Common myeloid progenitor, CD34-positive (primary cell): Measurements from ENCODE around the gene MAMLD1.

Experiments used
- CTCF ChIA-PET: fragments of 350-600 bp; sonication (Branson Sonifier 250); formaldehyde crosslinking; loops from one replicate; lab custom pipeline; 2021; ENCODE audit warnings: antibody characterized with exemption; lab: Charles Lee
- POLR2A ChIA-PET: fragments of 350-600 bp; sonication (Branson Sonifier 250); formaldehyde crosslinking; loops from one replicate; lab custom pipeline; 2021; ENCODE audit warnings: antibody characterized with exemption; lab: Charles Lee
- DNase-seq, 3 donors: peaks; one replicate each; pipeline versions ENCODE4 v3.0.0 to v3.0.0-alpha.2; 2013
- H3K27ac ChIP-seq, 2 experiments: 1 replicate in 1 of 2; 2 replicates in 1 of 2; pipeline ENCODE4 v1.7.0; 2013; ENCODE audit warnings: inconsistent platforms in 2 of 2, low read length in 2 of 2, mild to moderate bottlenecking in 2 of 2, low read depth in 1 of 2, moderate library complexity in 1 of 2; ENCODE audit not compliant: severe bottlenecking in 2 of 2, insufficient read depth in 1 of 2, poor library complexity in 1 of 2
- H3K27me3 ChIP-seq, 5 experiments: replicated peaks in 2 of 5; 1 replicate in 3 of 5; 2 replicates in 2 of 5; pipeline versions ENCODE4 v1.6.1 to v1.7.0; 2013; ENCODE audit warnings: low read length in 4 of 5, mild to moderate bottlenecking in 2 of 5, moderate library complexity in 2 of 5, inconsistent platforms in 1 of 5; ENCODE audit not compliant: insufficient read depth in 5 of 5, control insufficient read depth in 4 of 5
- H3K36me3 ChIP-seq, 4 experiments: 1 replicate in 2 of 4; 2 replicates in 2 of 4; pipeline versions ENCODE4 v1.6.1 to v1.7.0; 2013; ENCODE audit warnings: low read length in 3 of 4, control low read depth in 1 of 4, mild to moderate bottlenecking in 1 of 4; ENCODE audit not compliant: control insufficient read depth in 4 of 4, insufficient read depth in 4 of 4
- H3K4me1 ChIP-seq, 4 experiments: 1 replicate in 3 of 4; 2 replicates in 1 of 4; pipeline versions ENCODE4 v1.6.1 to v1.7.1; 2013; ENCODE audit warnings: low read length in 3 of 4, mild to moderate bottlenecking in 3 of 4, control low read depth in 1 of 4, inconsistent platforms in 1 of 4, moderate library complexity in 1 of 4; ENCODE audit not compliant: control insufficient read depth in 4 of 4, insufficient read depth in 4 of 4; ENCODE audit errors: control extremely low read depth in 1 of 4
- H3K4me3 ChIP-seq, 7 experiments: 1 replicate in 4 of 7; 2 replicates in 3 of 7; pipeline versions ENCODE4 v1.5.1 to v1.7.0; 2013; ENCODE audit warnings: mild to moderate bottlenecking in 7 of 7, low read length in 6 of 7, moderate library complexity in 6 of 7, inconsistent platforms in 2 of 7, low read depth in 2 of 7, control low read depth in 1 of 7; ENCODE audit not compliant: insufficient read depth in 4 of 7, control insufficient read depth in 1 of 7; ENCODE audit errors: extremely low read depth in 1 of 7
- H3K9me3 ChIP-seq, 5 experiments: 1 replicate in 4 of 5; 2 replicates in 1 of 5; pipeline versions ENCODE4 v1.6.1 to v1.7.1; 2013; ENCODE audit warnings: low read length in 4 of 5, mild to moderate bottlenecking in 2 of 5, inconsistent platforms in 1 of 5, low read depth in 1 of 5, moderate library complexity in 1 of 5; ENCODE audit not compliant: control insufficient read depth in 4 of 5, insufficient read depth in 2 of 5; ENCODE audit errors: control extremely low read depth in 1 of 5
- WGBS: methylation state at CpG from one replicate; pipeline ENCODE4 v1.1.5; 2013; ENCODE audit not compliant: insufficient coverage; 5-methylcytosine and 5-hydroxymethylcytosine counted together

MAMLD1 gene

DNA sequence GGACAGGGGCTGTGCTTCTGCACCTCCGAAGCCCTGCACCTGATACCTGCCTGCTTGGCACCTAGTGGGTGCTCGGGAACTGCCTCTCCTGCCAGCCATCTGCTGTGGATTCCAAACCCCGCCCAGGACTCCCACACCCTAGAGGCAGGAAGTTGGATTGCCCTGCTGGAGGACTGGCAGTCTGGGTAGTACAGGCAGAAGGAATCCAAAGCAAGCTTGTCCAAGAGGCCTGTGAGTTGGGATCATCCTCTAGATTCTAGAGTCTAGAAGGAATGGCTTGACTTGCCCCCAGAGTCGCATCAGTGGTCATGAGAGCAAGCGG is 140.7 kb downstream of the MAMLD1 start:
- no peak overlapping the region for H3K4me3 ChIP-seq
- CTCF ChIA-PET: no interaction called here
- WGBS: 86% methylated on average over 5 of the region's 5 CpGs
- H3K36me3 ChIP-seq: no peaks in the 10 kb centered on the region
- H3K4me1 ChIP-seq: peaks cover 0 to 20% (median 11%) of the 10 kb centered on the region in 4 experiments
- DNase-seq: no peak
- H3K9me3 ChIP-seq: no peaks in the 10 kb centered on the region
- POLR2A ChIA-PET: no interaction called here
- H3K27me3 ChIP-seq: peaks cover 0 to 3% (median 0%) of the 10 kb centered on the region in 5 experiments
- no peak overlapping the region for H3K27ac ChIP-seq

DNA sequence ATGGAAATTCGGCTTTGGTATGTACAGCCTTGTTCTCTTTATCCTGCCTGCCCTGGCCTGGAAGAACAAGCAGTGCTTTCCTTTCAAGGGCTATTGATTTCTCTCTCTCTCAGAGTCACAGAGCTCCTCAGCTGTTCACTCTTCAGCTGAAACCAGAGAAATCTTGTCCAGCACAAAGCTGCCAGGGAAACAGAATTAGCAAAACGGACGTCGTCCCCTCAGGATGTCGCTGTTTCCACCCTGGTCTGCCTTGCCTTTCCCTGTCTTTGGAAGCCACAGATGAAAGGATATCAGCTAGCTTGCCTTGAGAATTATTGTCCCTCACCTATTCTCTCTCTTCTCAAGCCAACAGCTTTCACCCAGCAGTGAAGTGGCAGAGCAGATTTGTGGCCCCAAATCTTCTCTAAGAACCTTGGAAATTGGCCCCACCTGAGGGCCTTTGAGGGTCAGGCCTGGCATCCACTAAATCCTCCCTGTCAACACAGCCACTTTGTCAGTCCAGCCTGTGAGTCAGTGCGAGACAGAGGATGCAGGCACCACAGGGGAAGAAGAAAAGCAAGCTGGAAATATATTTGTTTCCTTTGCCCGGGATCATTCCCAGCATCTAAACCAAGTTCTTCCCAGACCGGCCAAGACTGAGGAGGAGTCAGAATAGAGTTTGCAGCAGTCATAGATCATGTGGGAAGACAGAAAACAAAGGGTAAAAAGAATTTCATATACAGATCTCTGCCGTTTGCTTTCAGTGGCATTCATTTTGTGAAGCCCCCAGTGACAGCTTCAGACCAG is 141.5 kb downstream of the MAMLD1 start:
- no peak for DNase-seq
- Histone ChIP-seq H3K27me3 (peaks cover 0 to 3% (median 0%) of the 10 kb centered on the region in 5 experiments), H3K9me3 (no peaks in the 10 kb centered on the region), H3K36me3 (no peaks in the 10 kb centered on the region), H3K4me1 (peaks cover 0 to 20% (median 11%) of the 10 kb centered on the region in 4 experiments), H3K4me3 (no peak overlapping the region), H3K27ac (no peak overlapping the region)
- CTCF ChIA-PET: no interaction called here
- WGBS: 86% methylated on average over 9 of the region's 9 CpGs
- POLR2A ChIA-PET: no interaction called here

DNA sequence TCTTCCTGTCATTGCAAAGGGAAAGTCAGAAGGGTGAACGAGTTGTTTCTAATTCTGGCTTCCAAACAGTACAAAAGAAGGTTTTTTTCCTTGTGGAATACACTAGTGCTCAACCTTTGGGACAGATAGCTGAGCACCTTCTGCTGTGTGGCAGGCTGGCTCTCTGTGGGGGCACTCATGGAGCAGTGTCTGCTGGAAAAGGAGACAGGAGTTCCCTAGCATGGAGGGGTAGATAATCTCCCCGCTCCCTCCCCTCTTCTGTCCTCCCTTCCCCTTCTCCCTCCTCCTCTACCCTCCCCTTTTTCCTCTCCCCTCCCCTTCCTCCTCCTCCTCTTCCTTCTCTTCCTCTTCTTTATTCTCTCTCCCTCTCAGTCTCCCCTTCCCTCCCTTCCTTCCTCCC is 142.9 kb downstream of the MAMLD1 start:
- Histone ChIP-seq H3K4me3 (no peak overlapping the region), H3K4me1 (peaks cover 0 to 20% (median 11%) of the 10 kb centered on the region in 4 experiments), H3K36me3 (no peaks in the 10 kb centered on the region), H3K9me3 (no peaks in the 10 kb centered on the region), H3K27ac (no peak overlapping the region), H3K27me3 (peaks cover 0 to 3% (median 0%) of the 10 kb centered on the region in 5 experiments)
- POLR2A ChIA-PET: no interaction called here
- no peak for DNase-seq
- CTCF ChIA-PET: no interaction called here
- 72% methylated on average over 2 of the region's 2 CpGs for WGBS

DNA sequence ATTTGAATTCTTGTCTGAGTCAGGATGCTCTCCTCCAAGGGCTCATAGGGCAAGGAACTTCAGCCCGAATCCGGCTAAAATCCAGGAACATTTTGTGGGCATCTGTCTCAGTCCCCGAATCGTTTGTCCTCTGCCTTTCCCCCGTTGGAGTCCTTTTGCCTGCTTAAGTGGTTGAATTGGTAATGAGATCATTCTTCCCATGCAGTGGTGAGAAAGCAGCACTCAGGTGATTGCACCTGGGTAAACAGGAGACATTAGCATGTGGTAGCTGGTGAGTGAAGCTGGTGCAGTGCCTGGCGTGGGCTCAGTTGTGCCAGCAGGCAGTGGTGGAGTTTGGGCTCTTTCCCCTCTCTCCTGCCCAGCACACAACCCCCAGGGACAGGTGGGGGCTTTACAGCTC is 143.4 kb downstream of the MAMLD1 start:
- peaks cover 0 to 20% (median 11%) of the 10 kb centered on the region in 4 experiments for H3K4me1 ChIP-seq
- no peak for DNase-seq
- peaks cover 0 to 3% (median 0%) of the 10 kb centered on the region in 5 experiments for H3K27me3 ChIP-seq
- no peak overlapping the region for H3K4me3 ChIP-seq
- ChIA-PET CTCF (no interaction called here), POLR2A (no interaction called here)
- H3K27ac ChIP-seq: no peak overlapping the region
- WGBS: 72% methylated on average over 4 of the region's 6 CpGs
- H3K36me3 ChIP-seq: no peaks in the 10 kb centered on the region
- H3K9me3 ChIP-seq: no peaks in the 10 kb centered on the region

DNA sequence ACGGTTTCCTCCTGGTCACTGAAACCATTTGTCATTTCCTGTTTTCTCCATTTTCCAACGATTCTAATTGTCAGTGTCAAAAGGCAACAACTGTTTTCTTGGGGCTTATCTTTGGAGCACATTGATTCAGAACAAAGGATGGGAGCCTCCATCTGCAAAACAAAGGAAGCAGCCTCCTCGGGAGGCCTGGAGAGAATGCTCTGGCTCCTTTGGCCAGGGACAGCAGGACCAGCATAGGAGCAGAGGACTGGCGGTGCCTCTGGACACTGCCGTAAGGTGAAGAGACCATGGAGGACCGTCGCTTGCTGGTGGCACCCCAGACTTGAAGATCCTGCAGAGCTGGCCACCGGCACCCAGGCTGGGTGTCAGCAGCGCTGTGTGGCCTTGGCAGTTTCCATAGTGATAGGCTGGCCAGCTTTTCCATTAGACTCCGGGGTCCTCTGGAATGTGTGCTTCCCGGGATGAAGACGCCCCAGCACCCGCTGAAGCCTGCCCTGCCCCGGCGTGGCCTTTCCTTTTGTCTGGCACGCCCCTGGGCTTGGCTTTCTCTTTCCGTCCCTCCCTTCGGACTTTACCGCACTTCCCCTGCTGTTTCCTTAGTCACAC is 144.2 kb downstream of the MAMLD1 start:
- Histone ChIP-seq H3K4me3 (peak overlapping the region in 1 of 7 experiments; percentile 16), H3K36me3 (no peaks in the 10 kb centered on the region), H3K9me3 (no peaks in the 10 kb centered on the region), H3K4me1 (peaks cover 0 to 20% (median 11%) of the 10 kb centered on the region in 4 experiments), H3K27ac (no peak overlapping the region), H3K27me3 (peaks cover 0 to 3% (median 0%) of the 10 kb centered on the region in 5 experiments)
- ChIA-PET CTCF (no interaction called here), POLR2A (no interaction called here)
- DNase-seq: peak in 2 of 3 donors; percentile 22 to 28
- WGBS: 38% methylated on average over 17 of the region's 19 CpGs

DNA sequence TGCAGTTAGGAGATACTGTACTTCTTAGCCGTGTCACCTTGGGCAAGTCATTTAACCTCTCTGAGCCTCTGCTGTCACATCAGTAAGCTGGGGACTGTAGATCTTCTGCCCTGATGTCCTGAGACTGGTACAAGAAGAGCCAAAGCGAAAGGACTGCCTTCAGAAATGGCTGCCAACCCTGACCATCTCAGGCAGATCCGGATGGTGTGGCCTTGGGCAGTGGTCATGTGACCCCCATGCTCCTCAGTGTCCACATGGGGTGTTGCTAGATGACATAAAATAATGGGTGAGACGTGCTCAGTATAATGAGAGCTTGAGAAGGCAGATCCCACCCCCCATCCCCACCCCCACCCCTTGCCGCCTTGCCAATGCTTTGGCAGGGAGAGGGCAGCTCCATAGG is 144.9 kb downstream of the MAMLD1 start:
- WGBS: 100% methylated on average over 2 of the region's 5 CpGs
- POLR2A ChIA-PET: no interaction called here
- Histone ChIP-seq H3K27ac (no peak overlapping the region), H3K4me1 (peaks cover 0 to 20% (median 11%) of the 10 kb centered on the region in 4 experiments), H3K27me3 (peaks cover 0 to 3% (median 0%) of the 10 kb centered on the region in 5 experiments), H3K36me3 (no peaks in the 10 kb centered on the region), H3K4me3 (no peak overlapping the region), H3K9me3 (no peaks in the 10 kb centered on the region)
- CTCF ChIA-PET: no interaction called here
- DNase-seq: no peak
